Adrenal gland (tissue), 12 donors: ENCODE measurements around the gene GRAMD2A. TPM values are rescaled to one million over a fixed set of nuclear protein-coding genes. Genes with fewer than 3 reads are reported as not detected.

Source experiments
- DNase-seq, 7 donors: peaks; one replicate each; pipeline ENCODE4 v3.0.0-alpha.2; 2019 to 2020
- H3K27ac ChIP-seq, 5 donors: fragments of 200-600 bp; sonication (generic) in 4 of 5; 1 replicate in 3 of 5; 2 replicates in 2 of 5; pipeline versions ENCODE4 v1.5.1 to v1.8.0; 2016 to 2020; ENCODE audit warnings: mild to moderate bottlenecking in 1 of 5
- H3K27me3 ChIP-seq: fragments of 200-600 bp; 2 replicates; pipeline ENCODE4 v1.8.0; 2021
- H3K36me3 ChIP-seq, 2 donors: fragments of 200-600 bp; replicated peaks in 1 of 2; 1 replicate in 1 of 2; 2 replicates in 1 of 2; pipeline versions ENCODE4 v1.5.1 to v1.8.0; 2018 to 2022
- H3K4me1 ChIP-seq, 2 donors: fragments of 200-600 bp; replicated peaks in 1 of 2; 1 replicate in 1 of 2; 2 replicates in 1 of 2; pipeline versions ENCODE4 v1.5.1 to v1.8.0; 2018 to 2021
- H3K4me3 ChIP-seq, 4 donors: fragments of 200-600 bp; sonication (generic) in 3 of 4; one replicate each; pipeline ENCODE4 v1.5.1; 2016 to 2018
- H3K9me3 ChIP-seq, 3 donors: fragments of 200-600 bp; sonication (generic) in 1 of 3; replicated peaks in 1 of 3; 1 replicate in 2 of 3; 2 replicates in 1 of 3; pipeline versions ENCODE4 v1.5.1 to v1.8.0; 2016 to 2021
- CTCF ChIP-seq, 6 experiments: fragments of 450-650 bp in 4 of 6; fragments of 200-600 bp in 2 of 6; sonication (generic) in 1 of 6; IDR thresholded peaks; 1 replicate in 5 of 6; 2 replicates in 1 of 6; pipeline versions ENCODE4 v1.5.1 to v1.8.0; 2016 to 2021; ENCODE audit warnings: antibody characterized with exemption in 6 of 6, mild to moderate bottlenecking in 2 of 6, moderate library complexity in 1 of 6
- POLR2A ChIP-seq, 2 donors: fragments of 450-650 bp; IDR thresholded peaks; one replicate each; pipeline ENCODE4 v1.6.1; 2017; ENCODE audit warnings: antibody characterized with exemption in 2 of 2, mild to moderate bottlenecking in 2 of 2, moderate library complexity in 1 of 2
- WGBS, 4 donors: extraction: QIAGEN DNeasy Blood & Tissue Kit in 2 of 4; methylation state at CpG; one replicate each; pipeline versions ENCODE4 v1.1.5 to v1.1.7; 2013 to 2017; 5-methylcytosine and 5-hydroxymethylcytosine counted together
- intact Hi-C, 2 donors: fragments of 100-400 bp; cut with DNase I; formaldehyde crosslinking; loops; one replicate each; pipeline versions ENCODE4 v1.14.1 to v1.15.0; 2022 to 2023
- polyA plus RNA-seq, 3 donors: library from polyadenylated mRNA; stranded (reverse); fragments of 200-250 nt in 2 of 3; fragments of 350-450 nt in 1 of 3; fragmentation: Illumina TruSeq in 1 of 3; extraction: RNeasy Lipid Tissue Mini Kit (QIAGEN cat#74804) in 1 of 3; gene quantifications; one replicate each; pipeline ENCODE4 v1.2.3, GENCODE V29; 2013 to 2014
- total RNA-seq, 9 donors: library from RNA; depleted of rRNA in 4 of 9; stranded (reverse); fragments of >200 nt in 4 of 9; fragments of 120-200 nt in 1 of 9; fragmentation: NEBNext Ultra II Directional in 1 of 9; extraction: Animal tissue kit (Norgen Biotek cat#: 25700) in 1 of 9; gene quantifications; one replicate each; pipeline versions ENCODE4 v1.1.0 to v1.2.4, GENCODE V29; 2013 to 2023
- donor health status: healthy with polysubstance abuse.
- donor health status: Bipolar disorder and iron deficiency.
- donor health status: DM: yes; HTN: yes; CAD: no.
- donor health status: DM: no; HTN: no; CAD: no.
- donor health status: DM: no; HTN: no; CAD: no.
- donor health status: DM: yes; HTN: yes; CAD: no.

GRAMD2A gene
- total and polyA plus RNA-seq, 12 donors: 0.07 to 0.64 (median 0.35) TPM; not detected in 4

- Histone ChIP-seq H3K4me3 (no peak overlapping the region), H3K36me3 (no peaks in the 10 kb centered on the region), H3K4me1 (peaks cover 30 to 38% of the 10 kb centered on the region in 2 donors), H3K27me3 (no peaks in the 10 kb centered on the region), H3K9me3 (no peaks in the 10 kb centered on the region), H3K27ac (no peak overlapping the region)
- no peak for DNase-seq
- TF ChIP-seq POLR2A (IDR thresholded peaks at IDR 0.05) (no peak), CTCF (IDR thresholded peaks at IDR 0.05) (no peak)
- intact Hi-C loops: loop anchor here in 1 of 2 donors (5.0 kb wide), 1 partner anchor 36 kb away; the partner anchor contains the start of gene GRAMD2A
- 96 to 97% (median 97%) methylated on average over 6 of the region's 6 CpGs for WGBS, 4 donors
Measured at GRCh38 chr15:72233769-72234168, 36.2 kb upstream of the GRAMD2A start.

GRCh38 chr15:72231833-72232478, 34.4 kb upstream of the GRAMD2A start:
- no peaks in the 10 kb centered on the region for H3K27me3 ChIP-seq
- H3K4me3 ChIP-seq: peak overlapping the region in 3 of 4 donors; percentile 41 to 76 (median 72)
- no peaks in the 10 kb centered on the region for H3K36me3 ChIP-seq
- H3K9me3 ChIP-seq: no peaks in the 10 kb centered on the region
- peaks cover 35 to 42% of the 10 kb centered on the region in 2 donors for H3K4me1 ChIP-seq
- intact Hi-C loops: loop anchor here in 1 of 2 donors (5.0 kb wide), 1 partner anchor 35 kb away; the partner anchor contains the start of gene GRAMD2A
- TF ChIP-seq POLR2A (IDR thresholded peaks at IDR 0.05) (peak in 1 of 2 donors; percentile 84), CTCF (IDR thresholded peaks at IDR 0.05) (no peak)
- peak overlapping the region; percentile 86 to 99 (median 94) for H3K27ac ChIP-seq
- peak; percentile 63 to 88 (median 86) for DNase-seq
- WGBS, 4 donors: 0 to 4% (median 1%) methylated on average over 16 of the region's 16 CpGs

- Histone ChIP-seq H3K36me3 (no peaks in the 10 kb centered on the region), H3K27me3 (no peaks in the 10 kb centered on the region), H3K9me3 (no peaks in the 10 kb centered on the region), H3K27ac (peak within 1 kb of the TSS; percentile 90 to 99 (median 94)), H3K4me3 (peak within 1 kb of the TSS; percentile 70 to 90 (median 74)), H3K4me1 (peaks cover 36 to 42% of the 10 kb centered on the region in 2 donors)
- intact Hi-C loops: loop anchor here in 1 of 2 donors (5.0 kb wide), 1 partner anchor 34 kb away; the partner anchor contains the start of gene GRAMD2A
- TF ChIP-seq POLR2A (IDR thresholded peaks at IDR 0.05) (peak; percentile 98 to 99), CTCF (IDR thresholded peaks at IDR 0.05) (peak in 1 of 6 experiments; percentile 5)
- 0 to 1% (median 0%) methylated on average over 13 to 67 of the region's 67 CpGs for whole genome bisulfite sequencing, 4 donors
- peak; percentile 97 to 99 (median 98) for DNase-seq
Measured at GRCh38 chr15:72231066-72231832, 33.7 kb upstream of the GRAMD2A start, which contains the start of gene PKM. TSS of gene PKM (minus strand) at chr15:72231190. CDS start at chr15:72219097, 12,093 bp downstream.
